Liver (tissue), 9 donors: ENCODE measurements around the gene KERA. TPM values are rescaled to one million over a fixed set of nuclear protein-coding genes. Genes with fewer than 3 reads are reported as not detected.

Source experiments
- DNase-seq: peaks from one replicate; pipeline ENCODE4 v3.0.0-alpha.2; 2017; ENCODE audit warnings: low spot score
- H3K27ac ChIP-seq, 2 donors: one replicate each; pipeline ENCODE4 v1.7.0; 2013; ENCODE audit warnings: inconsistent platforms in 2 of 2, low read length in 2 of 2, control low read depth in 1 of 2, low read depth in 1 of 2, mild to moderate bottlenecking in 1 of 2
- H3K27me3 ChIP-seq, 4 donors: one replicate each; pipeline versions ENCODE4 v1.6.1 to v1.7.0; 2013; ENCODE audit warnings: low read length in 3 of 4, inconsistent platforms in 1 of 4, mild to moderate bottlenecking in 1 of 4, moderate library complexity in 1 of 4; ENCODE audit not compliant: control insufficient read depth in 4 of 4, insufficient read depth in 4 of 4
- H3K36me3 ChIP-seq, 4 donors: one replicate each; pipeline versions ENCODE4 v1.6.1 to v1.7.0; 2013; ENCODE audit warnings: low read length in 3 of 4, mild to moderate bottlenecking in 3 of 4, low read depth in 1 of 4, moderate library complexity in 1 of 4; ENCODE audit not compliant: control insufficient read depth in 4 of 4, insufficient read depth in 3 of 4
- H3K4me1 ChIP-seq, 4 donors: one replicate each; pipeline versions ENCODE4 v1.6.1 to v1.7.0; 2013; ENCODE audit warnings: low read length in 3 of 4, mild to moderate bottlenecking in 3 of 4, moderate library complexity in 1 of 4; ENCODE audit not compliant: control insufficient read depth in 4 of 4, insufficient read depth in 4 of 4
- H3K4me3 ChIP-seq, 3 donors: one replicate each; pipeline versions ENCODE4 v1.6.1 to v1.7.0; 2013; ENCODE audit warnings: low read length in 3 of 3, control low read depth in 1 of 3, low read depth in 1 of 3, mild to moderate bottlenecking in 1 of 3
- H3K9ac ChIP-seq, 2 donors: one replicate each; pipeline ENCODE4 v1.7.0; 2013; ENCODE audit warnings: low read length in 2 of 2, mild to moderate bottlenecking in 2 of 2, moderate library complexity in 2 of 2, control low read depth in 1 of 2, low read depth in 1 of 2
- H3K9me3 ChIP-seq, 4 donors: one replicate each; pipeline versions ENCODE4 v1.6.1 to v1.7.0; 2013; ENCODE audit warnings: low read length in 3 of 4; ENCODE audit not compliant: control insufficient read depth in 4 of 4
- ATF3 ChIP-seq: IDR thresholded peaks from 2 replicates; pipeline ENCODE4 v1.6.1; 2016; ENCODE audit warnings: antibody characterized with exemption
- CTCF ChIP-seq: fragments of 150-350 bp; IDR thresholded peaks from 2 replicates; pipeline ENCODE4 v1.5.1; 2017; ENCODE audit warnings: improper control_type of control experiment, low read depth, low read length; ENCODE audit not compliant: missing input control
- EGR1 ChIP-seq, 2 donors: IDR thresholded peaks; 2 replicates each; pipeline ENCODE4 v1.6.1; 2016 to 2018; ENCODE audit warnings: antibody characterized with exemption in 2 of 2, low read depth in 2 of 2
- FOXA1 ChIP-seq: IDR thresholded peaks from 2 replicates; pipeline ENCODE4 v1.6.1; 2016; ENCODE audit warnings: antibody characterized with exemption
- GABPA ChIP-seq, 2 donors: IDR thresholded peaks in 1 of 2; conservative IDR thresholded peaks in 1 of 2; 2 replicates each; pipeline ENCODE4 v1.6.1; 2016; ENCODE audit warnings: antibody characterized with exemption in 2 of 2, mild to moderate bottlenecking in 1 of 2, moderate library complexity in 1 of 2
- HNF4A ChIP-seq, 2 donors: conservative IDR thresholded peaks; 2 replicates each; pipeline ENCODE4 v1.6.1; 2016; ENCODE audit warnings: antibody characterized with exemption in 2 of 2, mild to moderate bottlenecking in 2 of 2
- JUND ChIP-seq, 2 donors: IDR thresholded peaks; 2 replicates each; pipeline ENCODE4 v1.6.1; 2016; ENCODE audit warnings: antibody characterized with exemption in 2 of 2
- MAX ChIP-seq: IDR thresholded peaks from 2 replicates; pipeline ENCODE4 v1.6.1; 2016; ENCODE audit warnings: antibody characterized with exemption
- NR2F2 ChIP-seq: IDR thresholded peaks from 2 replicates; pipeline ENCODE4 v1.6.1; 2016; ENCODE audit warnings: antibody characterized with exemption
- RAD21 ChIP-seq, 2 donors: IDR thresholded peaks; 2 replicates each; pipeline ENCODE4 v1.6.1; 2016; ENCODE audit warnings: antibody characterized with exemption in 2 of 2, mild to moderate bottlenecking in 2 of 2
- REST ChIP-seq: IDR thresholded peaks from 2 replicates; pipeline ENCODE4 v1.6.1; 2016; ENCODE audit warnings: antibody characterized with exemption, mild to moderate bottlenecking
- RXRA ChIP-seq, 2 donors: IDR thresholded peaks; 2 replicates each; pipeline ENCODE4 v1.6.1; 2017 to 2018; ENCODE audit warnings: antibody characterized with exemption in 2 of 2, mild to moderate bottlenecking in 1 of 2
- SP1 ChIP-seq: IDR thresholded peaks from 2 replicates; pipeline ENCODE4 v1.6.1; 2018; ENCODE audit warnings: antibody characterized with exemption, mild to moderate bottlenecking
- TAF1 ChIP-seq: conservative IDR thresholded peaks from 2 replicates; pipeline ENCODE4 v1.6.1; 2016; ENCODE audit warnings: antibody characterized with exemption, mild to moderate bottlenecking
- YY1 ChIP-seq: IDR thresholded peaks from 2 replicates; pipeline ENCODE4 v1.6.1; 2016; ENCODE audit warnings: antibody characterized with exemption, mild to moderate bottlenecking
- ZBTB33 ChIP-seq: IDR thresholded peaks from 2 replicates; pipeline ENCODE4 v1.6.1; 2016; ENCODE audit warnings: antibody characterized with exemption
- WGBS: extraction: QIAGEN DNeasy Blood & Tissue Kit; methylation state at CpG from one replicate; pipeline ENCODE4 v1.1.7; 2013; 5-methylcytosine and 5-hydroxymethylcytosine counted together
- polyA plus RNA-seq, 2 donors: library from polyadenylated mRNA; stranded (reverse) in 1 of 2; unstranded in 1 of 2; fragments of 200-250 nt in 1 of 2; fragments of >200 nt in 1 of 2; fragmentation: Nextera tagmentation in 1 of 2; extraction: Ambion mirVana in 1 of 2; gene quantifications; one replicate each; pipeline versions ENCODE4 v1.2.1 to v1.2.3, GENCODE V29; 2013 to 2015
- total RNA-seq, 2 donors: library from RNA; depleted of rRNA; stranded (reverse); fragments of >200 nt; gene quantifications; one replicate each; pipeline ENCODE4 v1.2.3, GENCODE V29; 2014
- donor health status: healthy.
- donor health status: healthy.
- donor health status: healthy.
- donor health status: healthy.
- donor health status: healthy.

The KERA gene
- total and polyA plus RNA-seq, 4 donors: not detected

- no peak for TF ChIP-seq RXRA (IDR thresholded peaks at IDR 0.05)
- TF ChIP-seq HNF4A (conservative IDR thresholded peaks at IDR 0.05): no peak
- TF ChIP-seq RAD21 (IDR thresholded peaks at IDR 0.05): no peak
- TF ChIP-seq NR2F2: no peak
- no peak for TF ChIP-seq JUND (IDR thresholded peaks at IDR 0.05)
- TF ChIP-seq CTCF: no peak
- no peak for TF ChIP-seq EGR1 (IDR thresholded peaks at IDR 0.05; ENCODE audit: low read depth in 2 of 2)
- TF ChIP-seq REST: no peak
- no peak for TF ChIP-seq SP1
- TF ChIP-seq MAX: no peak
- TF ChIP-seq ATF3: no peak
- no peak for TF ChIP-seq YY1
- no peak for TF ChIP-seq TAF1
- TF ChIP-seq ZBTB33: no peak
- TF ChIP-seq FOXA1: no peak
- TF ChIP-seq GABPA (IDR thresholded peaks at IDR 0.05 in 1 of 2, conservative IDR thresholded peaks at IDR 0.05 in 1 of 2): no peak
- no peaks in the 10 kb centered on the region for H3K36me3 ChIP-seq
- peaks cover 0 to 2% (median 0%) of the 10 kb centered on the region in 4 donors for H3K27me3 ChIP-seq
- H3K9me3 ChIP-seq: no peaks in the 10 kb centered on the region
- H3K4me1 ChIP-seq: no peaks in the 10 kb centered on the region
- no peak overlapping the region for H3K4me3 ChIP-seq
- H3K27ac ChIP-seq: no peak overlapping the region
- no peak overlapping the region for H3K9ac ChIP-seq
- no peak for DNase-seq
- whole genome bisulfite sequencing: 77% methylated on average over 2 of the region's 2 CpGs
Measured at GRCh38 chr12:91056488-91056887, 1.3 kb downstream of the KERA start.

GRCh38 chr12:91055976-91056375 is 1.8 kb downstream of the KERA start:
- Histone ChIP-seq H3K27ac (no peak overlapping the region), H3K27me3 (peaks cover 0 to 2% (median 0%) of the 10 kb centered on the region in 4 donors), H3K4me3 (no peak overlapping the region), H3K4me1 (no peaks in the 10 kb centered on the region), H3K36me3 (no peaks in the 10 kb centered on the region), H3K9ac (no peak overlapping the region), H3K9me3 (no peaks in the 10 kb centered on the region)
- TF ChIP-seq TAF1 (no peak), EGR1 (IDR thresholded peaks at IDR 0.05; ENCODE audit: low read depth in 2 of 2) (no peak), FOXA1 (no peak), SP1 (no peak), ATF3 (no peak), RAD21 (IDR thresholded peaks at IDR 0.05) (no peak)
- WGBS: 38% methylated on average over 1 of the region's 1 CpG
- no peak for DNase-seq
